Stimulated activated naive CD8-positive, alpha-beta T cell treated with anti-CD3 and anti-CD28 coated beads, Interleukin-15, amount 100 ng/mL, for 72 hours (primary cell): ENCODE data around the gene CDH11.
A peak's percentile ranks its signal among the peaks of the same experiment; 100 is the strongest.

Experiments used
- ATAC-seq: fragments of 150-1000 bp; cut with Tn5 transposase; 2 replicates; pipeline ENCODE4 v1.10.0; 2021; ENCODE audit warnings: mild to moderate bottlenecking, moderate library complexity
- DNase-seq, 2 donors: peaks; one replicate each; pipeline ENCODE4 v3.0.0; 2021 to 2022
- H3K27ac Mint-ChIP-seq, 2 donors: one replicate each; pipeline ENCODE4 v1.8.0; 2022; ENCODE audit warnings: mild to moderate bottlenecking in 2 of 2, mixed read lengths in 2 of 2, moderate library complexity in 2 of 2
- H3K27me3 Mint-ChIP-seq: one replicate; pipeline ENCODE4 v1.8.0; 2022; ENCODE audit warnings: mixed read lengths
- H3K4me1 Mint-ChIP-seq: one replicate; pipeline ENCODE4 v1.8.0; 2022; ENCODE audit warnings: mild to moderate bottlenecking, mixed read lengths
- H3K4me3 Mint-ChIP-seq, 2 donors: one replicate each; pipeline ENCODE4 v1.8.0; 2022; ENCODE audit warnings: mild to moderate bottlenecking in 2 of 2, mixed read lengths in 2 of 2, moderate library complexity in 1 of 2
- H3K9me3 Mint-ChIP-seq, 2 donors: one replicate each; pipeline ENCODE4 v1.8.0; 2022; ENCODE audit warnings: mixed read lengths in 2 of 2

CDH11 gene, protein sequence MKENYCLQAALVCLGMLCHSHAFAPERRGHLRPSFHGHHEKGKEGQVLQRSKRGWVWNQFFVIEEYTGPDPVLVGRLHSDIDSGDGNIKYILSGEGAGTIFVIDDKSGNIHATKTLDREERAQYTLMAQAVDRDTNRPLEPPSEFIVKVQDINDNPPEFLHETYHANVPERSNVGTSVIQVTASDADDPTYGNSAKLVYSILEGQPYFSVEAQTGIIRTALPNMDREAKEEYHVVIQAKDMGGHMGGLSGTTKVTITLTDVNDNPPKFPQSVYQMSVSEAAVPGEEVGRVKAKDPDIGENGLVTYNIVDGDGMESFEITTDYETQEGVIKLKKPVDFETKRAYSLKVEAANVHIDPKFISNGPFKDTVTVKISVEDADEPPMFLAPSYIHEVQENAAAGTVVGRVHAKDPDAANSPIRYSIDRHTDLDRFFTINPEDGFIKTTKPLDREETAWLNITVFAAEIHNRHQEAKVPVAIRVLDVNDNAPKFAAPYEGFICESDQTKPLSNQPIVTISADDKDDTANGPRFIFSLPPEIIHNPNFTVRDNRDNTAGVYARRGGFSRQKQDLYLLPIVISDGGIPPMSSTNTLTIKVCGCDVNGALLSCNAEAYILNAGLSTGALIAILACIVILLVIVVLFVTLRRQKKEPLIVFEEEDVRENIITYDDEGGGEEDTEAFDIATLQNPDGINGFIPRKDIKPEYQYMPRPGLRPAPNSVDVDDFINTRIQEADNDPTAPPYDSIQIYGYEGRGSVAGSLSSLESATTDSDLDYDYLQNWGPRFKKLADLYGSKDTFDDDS

DNA sequence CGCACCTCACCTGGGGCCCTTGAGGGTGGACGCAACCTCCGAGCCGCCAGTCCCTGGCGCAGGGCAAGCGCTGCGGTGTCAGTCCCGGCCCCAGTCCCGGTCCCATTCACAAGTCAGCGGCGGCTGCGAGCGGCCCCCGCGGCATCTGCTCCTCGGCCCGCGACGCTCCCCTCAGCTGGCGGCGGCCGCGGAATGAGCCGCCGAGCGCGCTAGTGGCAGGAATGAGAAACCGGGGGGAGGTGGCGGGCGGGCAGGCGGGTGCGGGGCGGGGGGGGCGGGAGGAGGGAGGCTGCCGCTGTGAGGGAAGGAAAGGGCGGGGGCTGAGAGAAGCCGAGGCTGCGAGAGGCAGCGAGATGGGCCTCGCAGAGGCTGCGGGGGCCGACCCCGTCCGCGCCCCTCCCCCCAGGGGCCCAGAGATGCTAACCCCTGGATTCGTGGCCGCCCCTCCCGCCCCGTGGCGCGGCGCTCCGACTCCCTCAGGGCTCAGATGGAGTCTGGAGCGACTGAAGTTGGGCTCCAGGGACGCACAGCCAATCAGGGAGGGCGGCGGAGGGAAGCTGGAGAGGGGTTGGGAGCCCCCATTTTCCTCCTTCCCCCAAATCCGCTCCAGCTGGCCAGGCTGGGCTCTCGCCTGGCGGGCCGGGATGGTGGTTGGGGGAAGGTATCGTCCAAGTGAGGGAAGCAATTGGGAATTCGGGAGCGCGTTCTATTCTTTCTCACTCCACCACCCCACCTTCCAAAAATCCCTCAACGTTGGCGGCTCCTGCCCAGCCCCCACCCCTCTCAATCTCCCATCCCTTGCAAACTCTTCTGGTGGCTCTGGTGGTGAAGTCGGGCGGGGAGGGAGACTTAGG lies at the start of gene CDH11:
Gene CDH11 (minus strand): TSS at position 194 of the 854 bp plus-strand sequence. CDS start 117,194 bp downstream, outside the sequence.
- H3K9me3 Mint-ChIP-seq, result no peaks in the 10 kb centered on the region
- no peaks in the 10 kb centered on the region for H3K4me1 Mint-ChIP-seq
- H3K4me3 Mint-ChIP-seq, result no peak within 1 kb of the TSS
- peaks cover 55% of the 10 kb centered on the region for H3K27me3 Mint-ChIP-seq
- no peak for ATAC-seq
- no peak for DNase-seq
- no peak within 1 kb of the TSS for H3K27ac Mint-ChIP-seq

DNA sequence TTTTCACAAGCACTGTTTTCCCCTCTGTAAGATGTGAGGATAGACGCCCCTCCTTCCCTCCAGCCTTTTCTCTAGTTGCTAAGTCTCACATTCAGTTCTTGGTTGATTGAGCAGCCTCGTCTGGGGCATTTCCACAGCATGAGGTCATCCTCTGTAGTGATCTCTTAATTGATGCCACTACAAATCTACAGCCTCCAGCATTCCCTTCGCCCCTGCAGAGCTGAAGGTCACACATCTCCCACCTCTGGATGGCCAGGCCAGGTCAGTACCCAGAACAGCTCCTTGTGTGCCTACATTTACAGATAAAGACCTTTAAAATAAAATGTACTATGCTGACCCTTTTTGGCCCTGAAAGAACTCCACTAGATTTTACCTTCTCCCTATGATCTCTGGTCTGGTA lies 32.5 kb upstream of the CDH11 start:
- no peak overlapping the region for H3K27ac Mint-ChIP-seq
- H3K4me3 Mint-ChIP-seq, result no peak overlapping the region
- no peaks in the 10 kb centered on the region for H3K4me1 Mint-ChIP-seq
- no peak for ATAC-seq
- no peaks in the 10 kb centered on the region for H3K9me3 Mint-ChIP-seq
- DNase-seq, result no peak
- H3K27me3 Mint-ChIP-seq, result no peaks in the 10 kb centered on the region

DNA sequence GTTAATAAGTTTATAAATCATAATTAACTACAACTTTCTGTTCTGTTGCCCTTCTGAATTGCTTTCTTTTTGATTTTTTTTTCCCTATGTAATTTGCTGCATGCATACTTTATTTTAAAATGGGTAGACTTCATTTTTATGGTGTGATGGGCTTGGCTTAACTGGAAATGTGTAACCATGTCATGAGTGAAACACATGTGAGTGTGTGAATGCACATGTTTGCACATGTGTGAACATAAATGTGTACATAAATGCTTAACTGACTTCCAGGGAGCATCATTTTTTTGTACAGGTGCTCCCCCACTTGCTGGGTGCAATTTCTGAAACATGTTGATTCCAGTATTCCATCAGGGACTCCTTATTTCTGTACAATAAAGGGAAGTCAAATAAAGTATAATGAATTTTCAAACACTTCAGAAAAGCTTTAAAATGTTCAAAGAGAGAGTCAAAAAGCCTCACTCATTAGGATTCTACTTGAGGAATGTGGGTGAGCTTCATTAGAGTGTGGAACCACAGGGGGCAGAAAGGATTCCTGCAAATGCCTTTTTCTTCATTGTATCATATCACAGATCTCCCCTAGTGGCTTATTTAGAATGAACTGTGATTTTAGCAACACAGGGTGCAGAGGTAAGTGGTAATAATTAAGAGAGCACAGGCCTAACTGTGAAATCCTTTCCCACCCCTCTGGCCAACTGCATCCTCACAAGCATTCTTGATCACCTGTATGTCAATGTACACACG lies 31.7 kb upstream of the CDH11 start:
- no peak for ATAC-seq
- Mint-ChIP-seq H3K27me3 (no peaks in the 10 kb centered on the region), H3K4me3 (no peak overlapping the region), H3K4me1 (no peaks in the 10 kb centered on the region), H3K27ac (no peak overlapping the region), H3K9me3 (peaks cover 0 to 5% of the 10 kb centered on the region in 2 donors)
- DNase-seq, result no peak

DNA sequence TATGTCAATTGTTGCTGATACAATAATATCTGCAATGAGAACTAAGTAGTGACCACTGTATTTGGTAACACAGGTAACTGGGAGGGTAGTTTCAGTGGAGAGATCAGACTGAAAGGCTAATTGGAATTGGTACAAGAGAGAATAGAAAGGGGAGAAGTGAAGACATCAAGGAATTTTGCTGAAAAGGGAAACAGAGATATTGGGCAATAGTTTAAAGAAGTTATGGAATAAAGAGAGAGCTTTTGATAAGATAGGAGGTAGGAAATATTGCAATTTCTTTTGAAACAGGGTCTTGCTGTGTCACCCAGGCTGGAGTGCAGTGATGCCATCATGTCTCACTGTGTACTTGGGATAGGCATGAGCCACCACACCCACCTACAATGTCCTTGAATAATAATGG lies 26.9 kb upstream of the CDH11 start:
- DNase-seq, result no peak
- Mint-ChIP-seq H3K4me3 (no peak overlapping the region), H3K4me1 (no peaks in the 10 kb centered on the region), H3K27ac (no peak overlapping the region), H3K9me3 (peaks cover 7 to 14% of the 10 kb centered on the region in 2 donors), H3K27me3 (no peaks in the 10 kb centered on the region)
- no peak for ATAC-seq

DNA sequence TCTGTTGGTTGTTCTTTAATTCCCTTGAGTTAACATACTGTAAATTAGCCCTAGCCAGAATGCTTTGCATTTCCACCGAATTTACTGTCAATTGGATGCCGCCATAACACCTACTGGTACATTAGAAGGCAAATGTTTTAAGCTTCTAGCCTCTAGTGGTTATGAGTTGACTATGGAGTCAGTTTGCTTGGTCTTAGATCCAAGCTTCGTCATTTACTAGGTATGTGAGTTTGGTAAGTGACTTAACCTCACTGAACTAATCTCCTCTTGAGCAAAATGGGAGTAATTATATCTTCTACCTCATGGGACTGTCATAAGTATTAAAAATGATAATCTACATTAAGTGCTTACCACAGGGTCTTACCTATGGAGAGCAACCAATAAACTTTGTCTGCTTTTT lies 20.4 kb upstream of the CDH11 start:
- peaks cover 0 to 7% of the 10 kb centered on the region in 2 donors for H3K9me3 Mint-ChIP-seq
- H3K4me1 Mint-ChIP-seq, result no peaks in the 10 kb centered on the region
- no peak for ATAC-seq
- H3K4me3 Mint-ChIP-seq, result no peak overlapping the region
- DNase-seq, result no peak
- peak overlapping the region in 1 of 2 donors; percentile 14 for H3K27ac Mint-ChIP-seq
- H3K27me3 Mint-ChIP-seq, result no peaks in the 10 kb centered on the region

DNA sequence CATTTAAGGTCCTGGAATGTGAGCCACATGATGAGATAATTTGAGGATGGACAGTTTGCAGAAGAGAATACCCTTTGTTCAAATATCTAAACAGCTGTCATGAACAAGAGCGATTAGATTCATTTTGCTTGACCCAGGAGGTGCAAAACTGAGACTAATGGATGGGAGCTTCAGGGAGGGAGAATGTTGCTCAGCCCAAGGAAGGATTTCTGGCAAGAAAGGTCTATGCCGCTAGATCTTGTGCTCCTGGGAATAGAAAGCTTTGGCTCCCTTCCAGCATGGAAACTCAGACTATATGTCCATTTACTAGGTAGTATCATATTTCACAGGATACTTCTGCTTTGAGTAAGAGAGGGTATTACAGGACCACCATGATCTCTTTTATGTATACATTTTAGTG lies 14.8 kb upstream of the CDH11 start:
- Mint-ChIP-seq H3K4me3 (no peak overlapping the region), H3K27me3 (no peaks in the 10 kb centered on the region), H3K27ac (no peak overlapping the region), H3K4me1 (no peaks in the 10 kb centered on the region), H3K9me3 (peaks cover 0 to 13% of the 10 kb centered on the region in 2 donors)
- ATAC-seq, result no peak
- DNase-seq, result no peak

DNA sequence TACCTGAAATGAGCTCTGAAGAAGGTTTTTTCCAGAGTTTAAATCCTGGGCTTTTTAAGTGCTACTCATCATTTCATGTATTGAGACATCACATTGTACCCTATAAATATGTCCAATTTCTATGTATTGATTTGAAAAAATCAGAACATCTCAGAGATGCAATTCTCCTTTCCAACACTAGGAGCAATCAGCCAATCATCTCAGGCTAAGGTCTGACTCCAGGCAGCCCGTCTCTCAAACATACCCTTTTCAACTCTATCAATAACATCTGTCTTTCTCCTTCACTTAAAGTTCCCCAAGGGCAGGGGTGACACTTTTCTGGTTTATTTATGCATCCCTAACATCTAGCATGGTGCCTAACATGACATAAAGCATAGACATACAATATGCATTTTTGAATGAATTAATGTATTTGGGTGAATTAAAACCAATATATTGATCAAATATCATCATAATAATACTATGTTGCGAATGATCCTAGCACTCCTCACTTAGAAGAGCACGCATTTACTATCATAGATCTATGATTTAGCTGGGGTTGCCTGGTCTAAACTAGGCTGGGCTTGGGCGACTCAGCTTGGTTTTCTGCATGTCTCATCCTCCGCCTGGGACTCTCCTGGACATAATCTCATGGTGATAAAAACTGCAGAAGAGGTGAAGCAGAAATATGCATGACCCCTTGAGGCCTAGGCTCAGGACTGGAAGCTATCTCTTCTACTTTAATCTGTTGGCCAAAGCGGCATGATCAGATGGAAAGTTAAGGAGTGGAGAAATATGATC lies 5.2 kb upstream of the CDH11 start:
- Mint-ChIP-seq H3K4me3 (no peak overlapping the region), H3K27ac (no peak overlapping the region), H3K9me3 (peaks cover 0 to 13% of the 10 kb centered on the region in 2 donors), H3K4me1 (no peaks in the 10 kb centered on the region), H3K27me3 (peaks cover 26% of the 10 kb centered on the region)
- DNase-seq (no peak), ATAC-seq (peak; percentile 60)

DNA sequence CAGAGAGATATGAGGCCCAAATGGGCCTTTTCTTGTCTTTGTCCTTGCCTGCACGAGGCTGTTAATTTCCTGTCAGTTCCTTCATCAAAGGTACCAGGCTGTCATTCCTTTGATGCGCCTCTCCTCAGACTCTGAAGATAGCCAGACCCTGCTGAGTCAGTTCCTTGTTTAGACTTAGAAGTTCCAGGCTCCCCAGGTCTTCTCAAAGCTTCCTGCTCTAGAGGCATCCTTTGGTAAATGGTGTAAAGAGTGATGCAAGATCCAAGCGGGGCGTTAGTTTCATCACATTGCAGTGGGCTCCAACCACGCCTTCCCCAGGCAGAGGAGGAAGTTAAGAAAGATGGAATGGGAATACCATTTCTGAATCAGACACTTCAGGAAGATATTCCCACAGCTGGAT lies 4.0 kb upstream of the CDH11 start:
- ATAC-seq (no peak), DNase-seq (no peak)
- Mint-ChIP-seq H3K27ac (no peak overlapping the region), H3K27me3 (peaks cover 36% of the 10 kb centered on the region), H3K4me1 (no peaks in the 10 kb centered on the region), H3K9me3 (peaks cover 0 to 7% of the 10 kb centered on the region in 2 donors), H3K4me3 (no peak overlapping the region)

DNA sequence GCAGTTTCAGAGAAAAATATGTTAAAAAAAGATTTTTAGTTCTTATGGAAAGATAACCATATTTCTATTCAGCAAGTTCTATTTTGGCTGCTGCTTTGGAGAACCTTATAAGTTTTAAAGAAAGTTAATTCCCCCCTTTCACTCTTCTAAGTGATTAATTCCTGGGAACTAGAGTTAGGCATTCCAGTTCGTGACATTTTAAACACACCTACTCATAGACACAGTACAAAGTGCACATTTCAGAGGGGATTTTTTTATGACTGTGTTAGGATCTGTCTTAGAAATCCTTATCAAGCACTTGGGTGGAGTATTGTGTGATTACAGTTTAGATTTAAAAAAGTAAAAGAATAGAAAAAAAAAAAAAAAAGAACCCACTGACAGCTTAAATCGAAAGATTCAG lies 3.5 kb upstream of the CDH11 start:
- Mint-ChIP-seq H3K4me3 (no peak overlapping the region), H3K4me1 (no peaks in the 10 kb centered on the region), H3K27ac (no peak overlapping the region), H3K27me3 (peaks cover 41% of the 10 kb centered on the region), H3K9me3 (peaks cover 0 to 4% of the 10 kb centered on the region in 2 donors)
- ATAC-seq (no peak), DNase-seq (no peak)

DNA sequence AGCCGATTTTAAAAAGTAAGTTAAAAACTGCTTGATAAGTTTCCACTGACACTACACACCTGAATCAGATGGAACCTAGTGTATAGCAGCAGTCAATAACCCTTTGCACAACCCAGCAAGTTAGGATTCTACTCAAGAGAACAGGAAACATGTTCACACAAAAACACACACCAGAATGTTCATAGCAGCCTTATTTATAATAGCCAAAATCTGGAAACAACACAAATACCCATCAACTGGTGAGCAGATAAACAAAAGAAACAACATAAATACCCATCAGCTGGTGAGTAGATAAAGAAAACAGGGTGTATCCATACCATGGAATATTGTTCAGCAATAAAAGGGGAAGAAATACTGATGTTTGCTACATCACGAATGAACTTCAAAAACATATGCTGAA lies 2.7 kb upstream of the CDH11 start:
- Mint-ChIP-seq H3K27me3 (peaks cover 47% of the 10 kb centered on the region), H3K9me3 (no peaks in the 10 kb centered on the region), H3K27ac (no peak overlapping the region), H3K4me3 (no peak overlapping the region), H3K4me1 (no peaks in the 10 kb centered on the region)
- ATAC-seq, result no peak
- DNase-seq, result no peak

DNA sequence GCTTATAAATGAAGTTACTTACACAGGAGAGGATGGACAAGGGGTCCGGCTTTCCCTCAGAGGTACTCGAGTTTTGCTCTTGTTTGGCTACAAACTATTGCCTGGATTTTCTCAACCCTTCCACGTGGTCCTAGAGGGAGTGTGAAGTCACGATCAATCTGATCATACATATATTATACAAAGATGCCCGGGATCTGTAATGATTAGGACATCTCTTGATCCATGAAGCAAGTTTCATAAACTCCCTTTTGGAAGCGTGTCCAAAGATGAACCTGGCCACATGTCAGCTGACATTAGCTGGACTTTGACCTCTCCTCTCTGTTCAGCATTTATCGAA lies 2.3 kb upstream of the CDH11 start:
- H3K9me3 Mint-ChIP-seq, result no peaks in the 10 kb centered on the region
- no peak for ATAC-seq
- no peak overlapping the region for H3K4me3 Mint-ChIP-seq
- H3K4me1 Mint-ChIP-seq, result no peaks in the 10 kb centered on the region
- no peak overlapping the region for H3K27ac Mint-ChIP-seq
- DNase-seq, result no peak
- peaks cover 47% of the 10 kb centered on the region for H3K27me3 Mint-ChIP-seq

DNA sequence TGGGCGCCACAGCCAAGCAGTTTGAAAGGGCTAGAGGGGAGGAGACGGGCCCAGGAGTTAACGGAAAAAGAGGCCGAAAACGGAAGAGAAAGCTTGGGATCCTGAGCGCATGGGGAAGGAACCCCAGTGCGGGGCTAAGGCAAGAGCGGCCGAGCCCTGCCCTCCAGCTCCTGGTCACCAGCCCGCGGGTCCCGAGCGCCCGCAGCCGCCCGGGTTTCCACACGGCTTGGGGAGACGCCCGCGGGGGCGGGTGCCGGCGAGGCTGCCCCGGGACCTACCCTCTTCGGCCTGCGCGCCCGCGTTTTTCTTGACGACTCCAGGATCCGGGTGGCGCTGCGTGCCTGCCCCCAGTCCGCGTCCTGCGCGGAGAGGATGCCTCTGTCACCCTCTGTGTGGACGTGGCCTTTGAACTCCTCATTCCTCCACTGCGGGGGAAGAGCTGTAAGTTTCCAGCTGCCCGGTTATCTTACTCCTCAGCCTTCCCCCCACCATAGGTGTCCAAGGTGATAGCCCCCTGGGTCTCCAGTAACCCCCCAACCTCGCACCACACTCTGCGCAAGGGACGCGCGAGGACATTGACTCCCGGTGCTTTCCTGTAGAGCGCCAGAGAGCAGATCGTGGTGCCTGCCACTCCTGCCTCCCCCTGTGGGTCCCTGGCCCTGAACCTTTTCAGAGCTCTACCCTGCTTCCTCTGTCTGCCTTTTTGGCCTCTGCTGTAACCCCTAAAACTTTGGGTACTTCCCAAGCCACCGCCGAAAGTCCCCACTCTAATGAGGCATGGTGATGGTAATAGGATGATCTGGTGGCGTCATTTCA lies 1.7 kb upstream of the CDH11 start:
- no peak overlapping the region for H3K27ac Mint-ChIP-seq
- H3K4me3 Mint-ChIP-seq, result no peak overlapping the region
- H3K9me3 Mint-ChIP-seq, result no peaks in the 10 kb centered on the region
- no peaks in the 10 kb centered on the region for H3K4me1 Mint-ChIP-seq
- ATAC-seq (no peak), DNase-seq (no peak)
- H3K27me3 Mint-ChIP-seq, result peaks cover 47% of the 10 kb centered on the region

DNA sequence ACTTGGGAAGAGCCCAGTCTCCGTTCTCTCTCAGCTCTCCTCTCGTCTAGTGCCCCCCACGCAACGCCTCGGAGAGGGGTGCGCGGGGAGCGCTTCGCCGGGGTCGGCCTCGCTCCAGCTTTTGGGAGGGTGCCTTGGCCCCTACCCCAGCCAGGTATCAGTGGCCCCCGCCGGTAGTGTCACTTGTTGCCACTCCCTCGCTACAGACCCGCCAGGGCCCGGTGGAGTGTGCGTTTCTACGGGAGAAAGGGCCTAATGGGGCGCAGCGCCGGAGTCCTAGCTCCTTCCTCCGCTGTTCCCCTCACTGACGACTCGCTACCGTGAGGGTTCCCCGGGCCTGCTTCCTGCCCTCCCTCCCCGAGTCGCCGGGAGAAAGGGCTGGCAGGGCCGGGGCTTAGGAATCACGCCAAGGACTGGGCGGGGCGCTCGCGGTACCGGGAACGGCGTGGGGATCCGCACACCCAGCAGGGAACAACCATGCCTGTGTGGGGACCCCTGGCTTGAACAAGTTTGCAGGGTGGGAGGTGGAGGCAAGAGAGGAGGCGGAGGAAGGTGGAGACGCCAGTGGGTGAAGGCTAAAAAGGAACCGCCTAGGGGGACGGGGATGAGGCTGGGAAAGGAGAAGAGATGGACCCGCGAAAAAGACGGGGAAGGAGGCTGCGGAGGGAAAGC lies 997 bp upstream of the CDH11 start:
- Mint-ChIP-seq H3K4me3 (no peak overlapping the region), H3K27me3 (peaks cover 50% of the 10 kb centered on the region), H3K4me1 (no peaks in the 10 kb centered on the region), H3K27ac (no peak overlapping the region), H3K9me3 (no peaks in the 10 kb centered on the region)
- ATAC-seq, result no peak
- no peak for DNase-seq
